ENCODE results near the gene IPO9. TPM values are rescaled to one million over a fixed set of nuclear protein-coding genes. Genes with fewer than 3 reads are reported as not detected.

IPO9 gene
- total and polyA plus RNA-seq, 2 of the 4 experiments (the other 2 are of a cell fraction): 14.0 to 23.4 TPM

DNA sequence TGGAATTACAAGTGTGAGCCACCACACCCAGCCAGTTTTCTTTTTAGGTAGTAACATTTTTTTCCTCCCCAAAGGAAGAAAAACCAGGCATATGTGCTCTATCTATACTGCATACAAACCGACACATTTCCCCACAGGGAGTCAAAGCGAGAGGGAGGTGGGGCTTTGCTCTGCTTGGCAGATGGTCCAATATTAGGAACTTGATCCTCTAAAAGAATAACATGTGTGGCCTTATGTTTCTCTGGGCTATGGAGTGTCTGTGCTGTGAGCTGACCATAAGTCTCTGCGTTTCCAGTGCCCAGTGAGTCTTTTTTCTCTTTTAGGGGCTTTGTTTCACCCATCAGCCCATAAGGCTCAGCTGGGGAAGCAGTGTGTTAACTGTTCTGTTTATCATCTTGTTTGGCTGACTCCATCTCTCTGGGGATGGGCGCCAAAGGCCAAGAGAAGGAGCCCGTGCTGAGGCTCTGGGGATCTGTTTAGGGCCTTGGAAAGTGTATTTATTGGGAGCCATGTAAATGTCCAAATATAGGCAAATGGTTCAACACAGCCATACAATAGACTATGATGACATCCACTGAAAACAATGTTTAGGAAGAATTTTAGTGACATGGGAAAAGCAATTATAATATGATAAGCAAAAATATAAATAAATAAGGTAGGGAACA lies 97.2 kb downstream of the IPO9 start (continued):
- TF ChIP-seq, protein P1, sequence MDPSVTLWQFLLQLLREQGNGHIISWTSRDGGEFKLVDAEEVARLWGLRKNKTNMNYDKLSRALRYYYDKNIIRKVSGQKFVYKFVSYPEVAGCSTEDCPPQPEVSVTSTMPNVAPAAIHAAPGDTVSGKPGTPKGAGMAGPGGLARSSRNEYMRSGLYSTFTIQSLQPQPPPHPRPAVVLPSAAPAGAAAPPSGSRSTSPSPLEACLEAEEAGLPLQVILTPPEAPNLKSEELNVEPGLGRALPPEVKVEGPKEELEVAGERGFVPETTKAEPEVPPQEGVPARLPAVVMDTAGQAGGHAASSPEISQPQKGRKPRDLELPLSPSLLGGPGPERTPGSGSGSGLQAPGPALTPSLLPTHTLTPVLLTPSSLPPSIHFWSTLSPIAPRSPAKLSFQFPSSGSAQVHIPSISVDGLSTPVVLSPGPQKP (IDR thresholded peaks at IDR 0.05; ENCODE audit: borderline replicate concordance, low read depth, low read length): no peak

DNA sequence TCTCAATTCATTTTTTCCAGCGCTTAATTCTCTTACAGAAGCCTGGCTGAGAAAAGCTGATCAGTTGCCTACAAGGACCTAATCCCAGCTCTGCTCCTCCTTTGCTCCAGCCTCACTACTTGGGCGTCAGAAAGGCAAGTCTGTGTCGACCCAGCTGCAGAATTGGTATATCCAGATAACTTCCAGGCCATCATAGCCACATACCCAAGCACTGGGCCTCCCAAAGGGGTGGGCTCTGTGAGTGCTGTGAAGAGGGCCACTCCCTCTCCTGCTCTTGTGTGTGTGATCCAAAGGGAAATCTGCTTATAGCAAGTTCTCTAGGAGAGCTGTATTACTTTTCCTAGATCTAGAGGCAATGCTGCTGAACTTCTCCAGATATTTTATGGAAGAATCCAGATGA lies 99.3 kb downstream of the IPO9 start:
- H3K36me3 ChIP-seq (ENCODE audit: control insufficient read depth, insufficient read depth, low read length): peaks cover 30% of the 10 kb centered on the region
- H4K5ac ChIP-seq (ENCODE audit: low read depth, low read length): no peak overlapping the region
- ChIA-PET POLR2A (ENCODE audit: unreplicated experiment) (no interaction called here), CTCF (no interaction called here)
- dilution Hi-C loops (cut with HindIII; ENCODE audit: low sequenced_read_pairs, unreplicated experiment) (no loop called here), in situ Hi-C loops (cut with MboI; ENCODE audit: low sequenced_read_pairs) (no loop called here), intact Hi-C loops (cut with micrococcal nuclease) (no loop called here)
- H4K20me1 ChIP-seq (ENCODE audit: insufficient read depth, low read length): no peaks in the 10 kb centered on the region
- no TSS peak for BruUV-seq (replicated peaks)
- peak overlapping the region; percentile 71 for H2AK9ac ChIP-seq (replicated peaks; ENCODE audit: low read depth, low read length, poor library complexity)
- no peak overlapping the region for H3K4me2 ChIP-seq (ENCODE audit: low read depth, low read length)
- no peak overlapping the region for H2AFZ ChIP-seq (replicated peaks; ENCODE audit: low read length, poor library complexity)
- H2BK15ac ChIP-seq (ENCODE audit: low read depth, low read length): no peak overlapping the region; the same call in 2 of the 3 replicates
- DNase-seq (no peak), ATAC-seq (ENCODE audit: low read depth) (no peak)
- TF ChIP-seq SMC3 (IDR thresholded peaks at IDR 0.05; ENCODE audit: low read depth, low read length) (no peak), NFE2L2 (IDR thresholded peaks at IDR 0.05; ENCODE audit: low read depth, low read length) (no peak), RAD21 (IDR thresholded peaks at IDR 0.05; ENCODE audit: low read length) (no peak)
- TF ChIP-seq, protein P2, sequence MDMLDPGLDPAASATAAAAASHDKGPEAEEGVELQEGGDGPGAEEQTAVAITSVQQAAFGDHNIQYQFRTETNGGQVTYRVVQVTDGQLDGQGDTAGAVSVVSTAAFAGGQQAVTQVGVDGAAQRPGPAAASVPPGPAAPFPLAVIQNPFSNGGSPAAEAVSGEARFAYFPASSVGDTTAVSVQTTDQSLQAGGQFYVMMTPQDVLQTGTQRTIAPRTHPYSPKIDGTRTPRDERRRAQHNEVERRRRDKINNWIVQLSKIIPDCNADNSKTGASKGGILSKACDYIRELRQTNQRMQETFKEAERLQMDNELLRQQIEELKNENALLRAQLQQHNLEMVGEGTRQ (IDR thresholded peaks at IDR 0.05; ENCODE audit: low read depth, low read length): no peak
- no peak overlapping the region for H4K8ac ChIP-seq (ENCODE audit: low read depth in 2 of 2, low read length in 2 of 2)
- WGBS, 2 experiments (ENCODE audit: extremely low coverage in 2 of 2, insufficient read length in 1 of 2): 100% methylated on average over 1 of the region's 3 CpGs; no CpG with 5 or more reads in 1 of the 2 experiments
- H3K18ac ChIP-seq (ENCODE audit: low read depth, low read length): no peak overlapping the region
- H3K4ac ChIP-seq (ENCODE audit: low read depth, low read length): no peak overlapping the region
- H2BK5ac ChIP-seq (ENCODE audit: low read depth, low read length, poor library complexity, severe bottlenecking): peak overlapping the region; percentile 26
- no peak overlapping the region; the same call in 1 of the 2 replicates for H3K14ac ChIP-seq (replicated peaks; ENCODE audit: low read depth, low read length)
- no peak overlapping the region for H2BK20ac ChIP-seq (ENCODE audit: low read depth, low read length)
- H3K23ac ChIP-seq (ENCODE audit: low read depth, low read length): no peak overlapping the region
- no peak overlapping the region for H3K4me3 ChIP-seq (ENCODE audit: insufficient read depth, low read depth, low read length)
- peaks cover 33 to 64% of the 10 kb centered on the region in 2 experiments for H3K79me1 ChIP-seq (ENCODE audit: low read depth in 1 of 2, low read length in 2 of 2)
- no peak overlapping the region for H3K56ac ChIP-seq (ENCODE audit: extremely low read depth, insufficient read depth, low read length)
- no peaks in the 10 kb centered on the region for H3K9me3 ChIP-seq (ENCODE audit: control insufficient read depth, insufficient read depth, low read length)
- no peak overlapping the region for H2AK5ac ChIP-seq (ENCODE audit: low read depth, low read length)
- no peak overlapping the region for H2BK120ac ChIP-seq (ENCODE audit: low read depth, low read length)
- H3K9me1 ChIP-seq (ENCODE audit: insufficient read depth, low read length): peaks cover 11% of the 10 kb centered on the region; the same call in 1 of the 2 replicates
- no peak overlapping the region for H4K91ac ChIP-seq (ENCODE audit: insufficient read depth, low read depth, low read length)
- no peaks in the 10 kb centered on the region for H3K27me3 ChIP-seq (ENCODE audit: control insufficient read depth, insufficient read depth, low read length)
- H3K9ac ChIP-seq (ENCODE audit: low read depth, low read length): no peak overlapping the region
- peaks cover 8% of the 10 kb centered on the region for H3K4me1 ChIP-seq (ENCODE audit: control insufficient read depth, insufficient read depth, low read length)
- no peak overlapping the region for H3K27ac ChIP-seq (ENCODE audit: insufficient read depth, low read length)
